GM19043 (cell line): ENCODE measurements around the gene TC2N.

Experiments
- ATAC-seq: cut with Tn5 transposase; IDR thresholded peaks from one replicate; pipeline ENCODE4 v1.9.1; 2021; ENCODE audit warnings: low read depth; ENCODE audit not compliant: unreplicated experiment

Gene TC2N

DNA sequence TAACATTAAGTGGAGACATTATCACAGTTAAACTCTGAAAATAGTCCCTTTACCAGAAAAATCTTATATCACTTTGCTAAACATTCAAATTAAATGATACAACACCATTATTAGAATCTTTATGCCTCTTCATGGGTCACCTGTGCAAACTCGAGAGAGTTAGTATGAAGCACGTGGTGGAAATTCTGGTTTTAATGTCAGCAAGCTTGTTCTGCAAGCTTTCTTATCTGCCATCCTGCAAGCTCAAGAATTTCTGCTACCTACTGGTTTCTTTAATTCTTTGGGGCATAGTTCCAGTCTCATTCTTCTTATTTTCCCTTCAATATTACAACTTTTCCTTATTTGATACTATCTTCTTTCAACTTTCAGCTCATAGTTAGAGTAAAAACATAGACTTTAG is 136.3 kb downstream of the TC2N start:
- ATAC-seq, result no peak

DNA sequence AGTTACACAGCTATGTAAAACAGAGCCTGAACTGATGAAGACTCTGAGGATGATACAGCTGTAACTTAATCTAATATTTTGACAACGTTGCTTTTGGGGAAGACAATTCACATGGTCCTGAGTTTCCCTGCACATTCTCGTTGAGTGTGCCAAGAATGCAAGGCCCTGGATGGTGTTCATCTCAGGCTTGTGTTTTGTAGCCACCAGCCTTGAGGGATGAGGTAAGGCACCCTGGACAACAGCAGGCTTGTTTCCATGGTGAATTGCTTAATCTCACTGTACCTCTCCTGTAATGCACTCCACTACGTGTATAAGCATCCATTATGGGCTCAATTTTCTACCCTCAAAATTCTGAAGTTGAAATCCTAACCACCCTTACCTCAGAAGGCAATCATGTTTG is 137.6 kb downstream of the TC2N start:
- ATAC-seq, result no peak
